GM23338 (cell line): ENCODE data around the gene SUSD4.

ENCODE experiments used
- CREB1 ChIP-seq: fragments of 250-450 bp; sonication (Bioruptor Pico); IDR thresholded peaks from 2 replicates; pipeline ENCODE4 v1.5.0; 2020; ENCODE audit warnings: low read depth, mild to moderate bottlenecking, moderate library complexity
- EZH2 ChIP-seq: fragments of 200-600 bp; sonication (generic); IDR thresholded peaks from one replicate; pipeline ENCODE4 v1.8.0; 2017; ENCODE audit warnings: antibody characterized with exemption, mild to moderate bottlenecking, low read depth; ENCODE audit not compliant: unreplicated experiment
- EZH2phosphoT487 ChIP-seq: fragments of 200-600 bp; sonication (generic); IDR thresholded peaks from one replicate; pipeline ENCODE4 v1.8.1; 2018; ENCODE audit warnings: antibody characterized with exemption; ENCODE audit not compliant: unreplicated experiment
- JUNB ChIP-seq: IDR thresholded peaks from one replicate; pipeline ENCODE4 v1.6.1; 2016; ENCODE audit warnings: antibody characterized with exemption; ENCODE audit not compliant: unreplicated experiment
- NANOG ChIP-seq: IDR thresholded peaks from 2 replicates; pipeline ENCODE4 v1.6.1; 2016; ENCODE audit warnings: antibody characterized with exemption, borderline replicate concordance
- POLR2AphosphoS5 ChIP-seq: IDR thresholded peaks from 2 replicates; pipeline ENCODE4 v1.6.1; 2016; ENCODE audit warnings: antibody characterized with exemption, low read depth
- REST ChIP-seq: IDR thresholded peaks from one replicate; pipeline ENCODE4 v1.6.1; 2018; ENCODE audit warnings: antibody characterized with exemption; ENCODE audit not compliant: unreplicated experiment
- STAT1 ChIP-seq: IDR thresholded peaks from one replicate; pipeline ENCODE4 v1.6.1; 2016; ENCODE audit warnings: antibody characterized with exemption; ENCODE audit not compliant: unreplicated experiment
- ZNF114 ChIP-seq: fragments of 250-450 bp; sonication (Bioruptor Pico); IDR thresholded peaks from 2 replicates; pipeline ENCODE4 v1.5.0; 2020; ENCODE audit warnings: mild to moderate bottlenecking, moderate library complexity
- ZNF331 ChIP-seq: fragments of 250-450 bp; sonication (Bioruptor Pico); IDR thresholded peaks from 2 replicates; pipeline ENCODE4 v1.5.0; 2020; ENCODE audit warnings: low read depth, mild to moderate bottlenecking, moderate library complexity
- TF ChIP-seq, protein P1 (sequence below), 2 experiments: fragments of 200-600 bp in 1 of 2; sonication (generic) in 1 of 2; conservative IDR thresholded peaks; 2 replicates each; pipeline versions ENCODE4 v1.5.1 to v1.6.1; 2016 to 2017; ENCODE audit warnings: antibody characterized with exemption in 2 of 2, low read depth in 2 of 2, mild to moderate bottlenecking in 2 of 2, moderate library complexity in 1 of 2
- TF ChIP-seq, protein P2 (sequence below): IDR thresholded peaks from 2 replicates; pipeline ENCODE4 v1.6.1; 2016; ENCODE audit warnings: antibody characterized with exemption
- TF ChIP-seq, protein P3 (sequence below): fragments of 250-450 bp; sonication (Bioruptor Pico); IDR thresholded peaks from 2 replicates; pipeline ENCODE4 v1.5.0; 2020; ENCODE audit warnings: mild to moderate bottlenecking, moderate library complexity

DNA sequence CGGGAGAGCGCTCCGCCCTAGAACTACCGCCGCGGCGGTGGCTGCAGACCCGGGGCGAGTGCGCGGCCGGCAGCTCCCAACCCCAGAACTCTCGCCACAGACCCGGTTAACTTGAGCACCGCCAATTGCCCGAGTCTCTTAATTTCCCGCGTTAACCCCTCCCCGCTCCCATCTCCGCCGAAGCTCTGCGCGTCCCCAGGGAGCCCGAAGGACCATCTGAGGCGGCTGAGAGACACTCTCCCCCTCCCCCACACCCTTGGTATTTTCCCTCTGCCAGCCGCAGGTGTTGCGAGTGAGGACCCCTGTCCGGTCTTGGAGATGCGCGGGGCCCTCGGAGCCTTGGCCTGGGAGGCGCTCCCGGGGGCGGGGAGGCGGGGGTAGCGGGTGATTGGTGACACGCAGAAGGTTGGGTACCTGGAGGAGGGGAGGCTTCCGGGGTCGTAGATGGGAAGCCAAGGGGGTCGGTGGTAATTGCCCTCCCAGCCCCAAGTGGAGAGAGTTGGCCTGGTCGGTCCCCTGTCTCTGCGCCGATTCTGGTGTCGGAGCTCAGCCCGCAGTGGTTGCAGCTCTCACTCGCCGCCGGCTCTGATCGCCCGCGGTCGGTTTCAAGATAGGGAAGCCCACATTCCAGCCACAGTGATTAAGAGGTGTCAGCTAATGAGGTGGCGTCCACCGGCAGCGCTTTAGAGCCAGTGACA, 858 bp upstream of the SUSD4 start:
- no peak for TF ChIP-seq POLR2AphosphoS5
- TF ChIP-seq, protein P1, sequence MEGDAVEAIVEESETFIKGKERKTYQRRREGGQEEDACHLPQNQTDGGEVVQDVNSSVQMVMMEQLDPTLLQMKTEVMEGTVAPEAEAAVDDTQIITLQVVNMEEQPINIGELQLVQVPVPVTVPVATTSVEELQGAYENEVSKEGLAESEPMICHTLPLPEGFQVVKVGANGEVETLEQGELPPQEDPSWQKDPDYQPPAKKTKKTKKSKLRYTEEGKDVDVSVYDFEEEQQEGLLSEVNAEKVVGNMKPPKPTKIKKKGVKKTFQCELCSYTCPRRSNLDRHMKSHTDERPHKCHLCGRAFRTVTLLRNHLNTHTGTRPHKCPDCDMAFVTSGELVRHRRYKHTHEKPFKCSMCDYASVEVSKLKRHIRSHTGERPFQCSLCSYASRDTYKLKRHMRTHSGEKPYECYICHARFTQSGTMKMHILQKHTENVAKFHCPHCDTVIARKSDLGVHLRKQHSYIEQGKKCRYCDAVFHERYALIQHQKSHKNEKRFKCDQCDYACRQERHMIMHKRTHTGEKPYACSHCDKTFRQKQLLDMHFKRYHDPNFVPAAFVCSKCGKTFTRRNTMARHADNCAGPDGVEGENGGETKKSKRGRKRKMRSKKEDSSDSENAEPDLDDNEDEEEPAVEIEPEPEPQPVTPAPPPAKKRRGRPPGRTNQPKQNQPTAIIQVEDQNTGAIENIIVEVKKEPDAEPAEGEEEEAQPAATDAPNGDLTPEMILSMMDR (conservative IDR thresholded peaks at IDR 0.05; ENCODE audit: low read depth in 2 of 2): no peak
- no peak for TF ChIP-seq STAT1
- TF ChIP-seq EZH2phosphoT487: no peak
- TF ChIP-seq REST: no peak
- no peak for TF ChIP-seq EZH2
- TF ChIP-seq CREB1: no peak
- TF ChIP-seq, protein P2, sequence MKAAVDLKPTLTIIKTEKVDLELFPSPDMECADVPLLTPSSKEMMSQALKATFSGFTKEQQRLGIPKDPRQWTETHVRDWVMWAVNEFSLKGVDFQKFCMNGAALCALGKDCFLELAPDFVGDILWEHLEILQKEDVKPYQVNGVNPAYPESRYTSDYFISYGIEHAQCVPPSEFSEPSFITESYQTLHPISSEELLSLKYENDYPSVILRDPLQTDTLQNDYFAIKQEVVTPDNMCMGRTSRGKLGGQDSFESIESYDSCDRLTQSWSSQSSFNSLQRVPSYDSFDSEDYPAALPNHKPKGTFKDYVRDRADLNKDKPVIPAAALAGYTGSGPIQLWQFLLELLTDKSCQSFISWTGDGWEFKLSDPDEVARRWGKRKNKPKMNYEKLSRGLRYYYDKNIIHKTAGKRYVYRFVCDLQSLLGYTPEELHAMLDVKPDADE: no peak
- no peak for TF ChIP-seq ZNF114 (CRISPR knock-in tag)
- TF ChIP-seq JUNB: no peak
- TF ChIP-seq NANOG: no peak
- no peak for TF ChIP-seq ZNF331 (CRISPR knock-in tag)
- TF ChIP-seq, protein P3, sequence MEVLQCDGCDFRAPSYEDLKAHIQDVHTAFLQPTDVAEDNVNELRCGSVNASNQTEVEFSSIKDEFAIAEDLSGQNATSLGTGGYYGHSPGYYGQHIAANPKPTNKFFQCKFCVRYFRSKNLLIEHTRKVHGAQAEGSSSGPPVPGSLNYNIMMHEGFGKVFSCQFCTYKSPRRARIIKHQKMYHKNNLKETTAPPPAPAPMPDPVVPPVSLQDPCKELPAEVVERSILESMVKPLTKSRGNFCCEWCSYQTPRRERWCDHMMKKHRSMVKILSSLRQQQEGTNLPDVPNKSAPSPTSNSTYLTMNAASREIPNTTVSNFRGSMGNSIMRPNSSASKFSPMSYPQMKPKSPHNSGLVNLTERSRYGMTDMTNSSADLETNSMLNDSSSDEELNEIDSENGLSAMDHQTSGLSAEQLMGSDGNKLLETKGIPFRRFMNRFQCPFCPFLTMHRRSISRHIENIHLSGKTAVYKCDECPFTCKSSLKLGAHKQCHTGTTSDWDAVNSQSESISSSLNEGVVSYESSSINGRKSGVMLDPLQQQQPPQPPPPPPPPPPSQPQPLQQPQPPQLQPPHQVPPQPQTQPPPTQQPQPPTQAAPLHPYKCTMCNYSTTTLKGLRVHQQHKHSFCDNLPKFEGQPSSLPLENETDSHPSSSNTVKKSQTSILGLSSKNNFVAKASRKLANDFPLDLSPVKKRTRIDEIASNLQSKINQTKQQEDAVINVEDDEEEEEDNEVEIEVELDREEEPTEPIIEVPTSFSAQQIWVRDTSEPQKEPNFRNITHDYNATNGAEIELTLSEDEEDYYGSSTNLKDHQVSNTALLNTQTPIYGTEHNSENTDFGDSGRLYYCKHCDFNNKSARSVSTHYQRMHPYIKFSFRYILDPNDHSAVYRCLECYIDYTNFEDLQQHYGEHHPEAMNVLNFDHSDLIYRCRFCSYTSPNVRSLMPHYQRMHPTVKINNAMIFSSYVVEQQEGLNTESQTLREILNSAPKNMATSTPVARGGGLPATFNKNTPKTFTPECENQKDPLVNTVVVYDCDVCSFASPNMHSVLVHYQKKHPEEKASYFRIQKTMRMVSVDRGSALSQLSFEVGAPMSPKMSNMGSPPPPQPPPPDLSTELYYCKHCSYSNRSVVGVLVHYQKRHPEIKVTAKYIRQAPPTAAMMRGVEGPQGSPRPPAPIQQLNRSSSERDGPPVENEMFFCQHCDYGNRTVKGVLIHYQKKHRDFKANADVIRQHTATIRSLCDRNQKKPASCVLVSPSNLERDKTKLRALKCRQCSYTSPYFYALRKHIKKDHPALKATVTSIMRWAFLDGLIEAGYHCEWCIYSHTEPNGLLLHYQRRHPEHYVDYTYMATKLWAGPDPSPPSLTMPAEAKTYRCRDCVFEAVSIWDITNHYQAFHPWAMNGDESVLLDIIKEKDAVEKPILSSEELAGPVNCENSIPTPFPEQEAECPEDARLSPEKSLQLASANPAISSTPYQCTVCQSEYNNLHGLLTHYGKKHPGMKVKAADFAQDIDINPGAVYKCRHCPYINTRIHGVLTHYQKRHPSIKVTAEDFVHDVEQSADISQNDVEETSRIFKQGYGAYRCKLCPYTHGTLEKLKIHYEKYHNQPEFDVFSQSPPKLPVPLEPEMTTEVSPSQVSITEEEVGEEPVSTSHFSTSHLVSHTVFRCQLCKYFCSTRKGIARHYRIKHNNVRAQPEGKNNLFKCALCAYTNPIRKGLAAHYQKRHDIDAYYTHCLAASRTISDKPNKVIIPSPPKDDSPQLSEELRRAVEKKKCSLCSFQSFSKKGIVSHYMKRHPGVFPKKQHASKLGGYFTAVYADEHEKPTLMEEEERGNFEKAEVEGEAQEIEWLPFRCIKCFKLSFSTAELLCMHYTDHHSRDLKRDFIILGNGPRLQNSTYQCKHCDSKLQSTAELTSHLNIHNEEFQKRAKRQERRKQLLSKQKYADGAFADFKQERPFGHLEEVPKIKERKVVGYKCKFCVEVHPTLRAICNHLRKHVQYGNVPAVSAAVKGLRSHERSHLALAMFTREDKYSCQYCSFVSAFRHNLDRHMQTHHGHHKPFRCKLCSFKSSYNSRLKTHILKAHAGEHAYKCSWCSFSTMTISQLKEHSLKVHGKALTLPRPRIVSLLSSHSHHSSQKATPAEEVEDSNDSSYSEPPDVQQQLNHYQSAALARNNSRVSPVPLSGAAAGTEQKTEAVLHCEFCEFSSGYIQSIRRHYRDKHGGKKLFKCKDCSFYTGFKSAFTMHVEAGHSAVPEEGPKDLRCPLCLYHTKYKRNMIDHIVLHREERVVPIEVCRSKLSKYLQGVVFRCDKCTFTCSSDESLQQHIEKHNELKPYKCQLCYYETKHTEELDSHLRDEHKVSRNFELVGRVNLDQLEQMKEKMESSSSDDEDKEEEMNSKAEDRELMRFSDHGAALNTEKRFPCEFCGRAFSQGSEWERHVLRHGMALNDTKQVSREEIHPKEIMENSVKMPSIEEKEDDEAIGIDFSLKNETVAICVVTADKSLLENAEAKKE: no peak
